H9 (cell line): Measurements from ENCODE around the gene TRMT10C. TPM values are rescaled to one million over a fixed set of nuclear protein-coding genes. Genes with fewer than 3 reads are reported as not detected.
A peak's percentile ranks its signal among the peaks of the same experiment; 100 is the strongest.

Experiments
- DNase-seq: peaks from one replicate; pipeline ENCODE4 v3.0.0-alpha.2; 2017
- H2AFZ ChIP-seq: one replicate; pipeline ENCODE4 v1.6.1; 2013; ENCODE audit warnings: mild to moderate bottlenecking, low read length, control low read depth, moderate library complexity
- H2AK5ac ChIP-seq: 2 replicates; pipeline ENCODE4 v1.6.1; 2013; ENCODE audit warnings: low read length, control low read depth, mixed read lengths; ENCODE audit not compliant: insufficient read length
- H2BK120ac ChIP-seq: one replicate; pipeline ENCODE4 v1.6.1; 2013; ENCODE audit warnings: low read depth, mild to moderate bottlenecking, low read length, control low read depth, inconsistent platforms; ENCODE audit not compliant: poor library complexity, severe bottlenecking
- H2BK12ac ChIP-seq: 2 replicates; pipeline ENCODE4 v1.6.1; 2013; ENCODE audit warnings: low read length, control low read depth, mixed read lengths, low read depth; ENCODE audit not compliant: insufficient read length
- H2BK15ac ChIP-seq: 2 replicates; pipeline ENCODE4 v1.6.1; 2013; ENCODE audit warnings: low read depth, low read length, control low read depth
- H2BK20ac ChIP-seq: one replicate; pipeline ENCODE4 v1.6.1; 2013; ENCODE audit warnings: low read depth, mild to moderate bottlenecking, low read length, control low read depth, inconsistent platforms; ENCODE audit not compliant: poor library complexity, severe bottlenecking
- H2BK5ac ChIP-seq: 2 replicates; pipeline ENCODE4 v1.6.1; 2013; ENCODE audit warnings: low read length, control low read depth, mixed read lengths; ENCODE audit not compliant: insufficient read length
- H3K14ac ChIP-seq: 2 replicates; pipeline ENCODE4 v1.6.1; 2013; ENCODE audit warnings: low read length, control low read depth; ENCODE audit not compliant: insufficient read depth
- H3K18ac ChIP-seq: 2 replicates; pipeline ENCODE4 v1.6.1; 2013; ENCODE audit warnings: low read depth, mild to moderate bottlenecking, mixed read lengths, low read length, control low read depth; ENCODE audit not compliant: insufficient read length
- H3K23ac ChIP-seq: 2 replicates; pipeline ENCODE4 v1.6.1; 2013; ENCODE audit warnings: low read length, control low read depth, mixed read lengths, low read depth; ENCODE audit not compliant: insufficient read length
- H3K23me2 ChIP-seq: 2 replicates; pipeline ENCODE4 v1.6.1; 2013; ENCODE audit warnings: low read depth, mild to moderate bottlenecking, mixed read lengths, low read length, control low read depth; ENCODE audit not compliant: insufficient read length, poor library complexity, severe bottlenecking
- H3K27ac ChIP-seq: 2 replicates; pipeline ENCODE4 v1.5.1; 2013; ENCODE audit warnings: low read length, control low read depth, mixed read lengths, low read depth; ENCODE audit not compliant: insufficient read length
- H3K27me3 ChIP-seq: 2 replicates; pipeline ENCODE4 v1.6.1; 2013; ENCODE audit warnings: low read length, control low read depth, inconsistent platforms; ENCODE audit not compliant: insufficient read depth
- H3K4ac ChIP-seq: 2 replicates; pipeline ENCODE4 v1.6.1; 2013; ENCODE audit warnings: low read depth, mild to moderate bottlenecking, control low read depth, inconsistent platforms, low read length, moderate library complexity
- H3K4me1 ChIP-seq: 2 replicates; pipeline ENCODE4 v1.6.1; 2013; ENCODE audit warnings: low read length, control low read depth, inconsistent platforms; ENCODE audit not compliant: insufficient read depth
- H3K4me2 ChIP-seq: 2 replicates; pipeline ENCODE4 v1.6.1; 2013; ENCODE audit warnings: low read length, control low read depth, mixed read lengths; ENCODE audit not compliant: insufficient read length, insufficient read depth
- H3K56ac ChIP-seq: 2 replicates; pipeline ENCODE4 v1.6.1; 2013; ENCODE audit warnings: low read depth, mild to moderate bottlenecking, mixed read lengths, low read length, control low read depth; ENCODE audit not compliant: insufficient read length
- H3K79me1 ChIP-seq: 2 replicates; pipeline ENCODE4 v1.6.1; 2013; ENCODE audit warnings: low read depth, mild to moderate bottlenecking, moderate library complexity, low read length, control low read depth, inconsistent platforms; ENCODE audit not compliant: insufficient read depth, poor library complexity, severe bottlenecking
- H3K79me2 ChIP-seq: 2 replicates; pipeline ENCODE4 v1.6.1; 2013; ENCODE audit warnings: low read length, control low read depth, inconsistent platforms; ENCODE audit not compliant: insufficient read depth
- H3K9ac ChIP-seq: 2 replicates; pipeline ENCODE4 v1.6.1; 2013; ENCODE audit warnings: low read length, control low read depth, mixed read lengths; ENCODE audit not compliant: insufficient read length; ENCODE audit errors: extremely low read depth
- H3K9me3 ChIP-seq: one replicate; pipeline ENCODE4 v1.6.1; 2013; ENCODE audit warnings: low read depth, low read length, inconsistent platforms; ENCODE audit not compliant: control insufficient read depth
- H3T11ph ChIP-seq: one replicate; pipeline ENCODE4 v1.6.1; 2013; ENCODE audit warnings: mild to moderate bottlenecking, low read length, control low read depth, inconsistent platforms
- H4K20me1 ChIP-seq: one replicate; pipeline ENCODE4 v1.6.1; 2013; ENCODE audit not compliant: control insufficient read depth, insufficient read length, insufficient read depth
- H4K5ac ChIP-seq: 2 replicates; pipeline ENCODE4 v1.6.1; 2013; ENCODE audit warnings: low read depth, mild to moderate bottlenecking, mixed read lengths, low read length, control low read depth; ENCODE audit not compliant: insufficient read length
- H4K8ac ChIP-seq: replicated peaks from 2 replicates; pipeline ENCODE4 v1.6.1; 2013; ENCODE audit warnings: low read length, control low read depth, mixed read lengths, low read depth; ENCODE audit not compliant: insufficient read length
- H4K91ac ChIP-seq: 2 replicates; pipeline ENCODE4 v1.6.1; 2013; ENCODE audit warnings: low read depth, mild to moderate bottlenecking, moderate library complexity, mixed read lengths, low read length, control low read depth; ENCODE audit not compliant: insufficient read length
- H3K27ac Mint-ChIP-seq, 3 experiments: 2 replicates in 2 of 3; 3 replicates in 1 of 3; pipeline ENCODE4 v1.8.0; 2020 to 2021; ENCODE audit warnings: mixed read lengths in 3 of 3, mild to moderate bottlenecking in 1 of 3, moderate library complexity in 1 of 3
- H3K27me3 Mint-ChIP-seq: 2 replicates; pipeline ENCODE4 v1.8.0; 2021; ENCODE audit warnings: low read depth, mild to moderate bottlenecking, moderate library complexity, mixed read lengths
- H3K36me3 Mint-ChIP-seq, 3 experiments: 2 replicates in 2 of 3; 3 replicates in 1 of 3; pipeline ENCODE4 v1.8.0; 2020 to 2021; ENCODE audit warnings: low read depth in 3 of 3, mixed read lengths in 3 of 3; ENCODE audit not compliant: insufficient read depth in 1 of 3
- H3K4me1 Mint-ChIP-seq, 2 experiments: 2 replicates each; pipeline ENCODE4 v1.8.0; 2020; ENCODE audit warnings: mixed read lengths in 2 of 2
- H3K4me3 Mint-ChIP-seq, 2 experiments: 2 replicates in 1 of 2; 3 replicates in 1 of 2; pipeline ENCODE4 v1.8.0; 2020 to 2021; ENCODE audit warnings: mild to moderate bottlenecking in 2 of 2, mixed read lengths in 2 of 2, moderate library complexity in 1 of 2
- H3K9me3 Mint-ChIP-seq, 2 experiments: 2 replicates in 1 of 2; 3 replicates in 1 of 2; pipeline ENCODE4 v1.8.0; 2020; ENCODE audit warnings: mild to moderate bottlenecking in 2 of 2, mixed read lengths in 2 of 2, moderate library complexity in 1 of 2
- CTCF ChIP-seq: fragments of 200-600 bp; sonication (generic); conservative IDR thresholded peaks from 3 replicates; pipeline ENCODE4 v1.8.0; 2021; ENCODE audit warnings: antibody characterized with exemption, mild to moderate bottlenecking
- WGBS: extraction: QIAGEN DNeasy Blood & Tissue Kit; methylation state at CpG from one replicate; pipeline ENCODE4 v1.1.7; 2013; ENCODE audit warnings: missing lambda C conversion rate, low lambda C conversion rate, mixed read lengths; ENCODE audit not compliant: insufficient read length; ENCODE audit errors: extremely low coverage; 5-methylcytosine and 5-hydroxymethylcytosine counted together
- total RNA-seq: library from RNA; stranded (reverse); gene quantifications from 2 replicates; pipeline ENCODE4 v1.2.1, GENCODE V29; 2021

TRMT10C gene
- total RNA-seq, 1 experiment from 2014 or later: 53.6 TPM

GRCh38 chr3:101529816-101530685, 31.6 kb upstream of the TRMT10C start:
- Histone ChIP-seq H3K79me1 (no peaks in the 10 kb centered on the region), H3K14ac (no peak overlapping the region), H3K79me2 (no peaks in the 10 kb centered on the region), H3K27me3 (no peaks in the 10 kb centered on the region), H3K23ac (no peak overlapping the region), H3K27ac (no peak overlapping the region), H3K18ac (no peak overlapping the region), H2BK15ac (no peak overlapping the region), H2BK20ac (no peak overlapping the region), H3K4ac (no peak overlapping the region), H3K4me2 (no peak overlapping the region), H2AK5ac (no peak overlapping the region), H4K8ac (no peak overlapping the region), H4K20me1 (no peaks in the 10 kb centered on the region), H3K56ac (no peak overlapping the region), H2BK12ac (no peak overlapping the region), H2AFZ (no peak overlapping the region), H3K9me3 (peaks cover 7% of the 10 kb centered on the region), H2BK5ac (no peak overlapping the region), H3K23me2 (no peaks in the 10 kb centered on the region), H3K4me1 (no peaks in the 10 kb centered on the region; the same call in 1 of the 2 replicates), H4K5ac (no peak overlapping the region), H4K91ac (no peak overlapping the region), H3K9ac (no peak overlapping the region), H3T11ph (no peak overlapping the region), H2BK120ac (no peak overlapping the region)
- Mint-ChIP-seq H3K27me3 (no peaks in the 10 kb centered on the region), H3K4me3 (peak overlapping the region in 1 of 2 experiments; percentile 4; a peak in 2 of 5 replicates), H3K9me3 (peaks cover 20 to 25% of the 10 kb centered on the region in 2 experiments), H3K4me1 (peaks cover 31 to 34% of the 10 kb centered on the region in 2 experiments), H3K27ac (peak overlapping the region; percentile 34 to 92 (median 45); a peak in 5 of 7 replicates), H3K36me3 (peaks cover 13 to 20% (median 14%) of the 10 kb centered on the region in 3 experiments)
- no peak for TF ChIP-seq CTCF
- peak; percentile 95 for DNase-seq
- no CpG with 5 or more reads among the region's 4 CpGs for WGBS
